ENCODE measurements around the gene OAS1. TPM values are rescaled to one million over a fixed set of nuclear protein-coding genes. Genes with fewer than 3 reads are reported as not detected.

OAS1 gene
- total and polyA plus RNA-seq, 2 of the 8 experiments (the other 6 are each of a cell fraction or from before 2014, with no cell fraction given): 0.23 TPM; not detected in 1

- DNase-seq (ENCODE audit: low read depth in 1 of 2, low spot score in 2 of 2) (peak in 1 of 2 experiments; percentile 54), FAIRE-seq (peak; percentile 58)
- no peaks in the 10 kb centered on the region for H3K79me2 ChIP-seq (ENCODE audit: control insufficient read depth in 1 of 2, insufficient read depth in 2 of 2, low read length in 2 of 2)
- no peak overlapping the region for H3K27ac ChIP-seq (ENCODE audit: low read depth, low read length)
- no peak overlapping the region for H2AFZ ChIP-seq (ENCODE audit: low read length)
- ChIA-PET CTCF (ENCODE audit: partially characterized antibody) (interaction anchor here (0.9 kb wide), 1 partner anchor 45 kb away, joined by 3 read pairs; no protein-coding TSS in a partner anchor), POLR2A (ENCODE audit: partially characterized antibody) (no interaction called here)
- H3K9me3 ChIP-seq (ENCODE audit: insufficient read depth in 2 of 2, low read depth in 1 of 2, low read length in 1 of 2): no peaks in the 10 kb centered on the region
- no peak overlapping the region for H3K4me3 ChIP-seq (ENCODE audit: extremely low read depth in 1 of 4, insufficient read depth in 2 of 4, low read depth in 3 of 4, low read length in 4 of 4)
- H3K4me2 ChIP-seq (ENCODE audit: insufficient read depth in 1 of 2, low read depth in 2 of 2, low read length in 2 of 2): no peak overlapping the region
- no peak overlapping the region for H4K5ac ChIP-seq (ENCODE audit: insufficient read length, low read depth, low read length)
- no peak overlapping the region for H2BK12ac ChIP-seq (ENCODE audit: low read depth, low read length)
- no peak overlapping the region for H4K91ac ChIP-seq (replicated peaks; ENCODE audit: insufficient read length, low read length)
- no peak overlapping the region for H3K56ac ChIP-seq (replicated peaks; ENCODE audit: insufficient read length, low read depth, low read length)
- H2AK5ac ChIP-seq (ENCODE audit: low read depth, low read length): no peak overlapping the region
- no peak overlapping the region for H3K14ac ChIP-seq (ENCODE audit: insufficient read length)
- no peaks in the 10 kb centered on the region for H3K79me1 ChIP-seq (ENCODE audit: low read depth, low read length)
- no peak overlapping the region for H2BK20ac ChIP-seq (ENCODE audit: low read length)
- H2BK15ac ChIP-seq (ENCODE audit: low read length): no peak overlapping the region
- no peak overlapping the region for H2BK5ac ChIP-seq (ENCODE audit: low read depth, low read length)
- WGBS, 2 experiments (ENCODE audit: extremely low coverage in 1 of 2, insufficient coverage in 1 of 2, insufficient read length in 1 of 2, insufficient replicate concordance in 2 of 2, low coverage in 1 of 2, low lambda C conversion rate in 2 of 2, missing lambda C conversion rate in 1 of 2): 76% methylated on average over 5 of the region's 5 CpGs; no CpG with 5 or more reads in 1 of the 2 experiments
- H3K9ac ChIP-seq (replicated peaks in 1 of 4; ENCODE audit: extremely low read depth in 1 of 4, low read depth in 3 of 4, low read length in 3 of 4): no peak overlapping the region
- no peak overlapping the region for H3K4ac ChIP-seq (replicated peaks; ENCODE audit: insufficient read length, low read depth, low read length)
- no peak overlapping the region for H2BK120ac ChIP-seq (replicated peaks; ENCODE audit: low read depth, low read length)
- no peak overlapping the region for H3K18ac ChIP-seq (ENCODE audit: extremely low read depth, low read length)
- no peak overlapping the region for H4K8ac ChIP-seq (ENCODE audit: extremely low read depth, insufficient read depth, low read length)
- no peaks in the 10 kb centered on the region for H3K23me2 ChIP-seq (ENCODE audit: low read depth, low read length)
- H3K23ac ChIP-seq (ENCODE audit: insufficient read length): no peak overlapping the region
- H3K4me1 ChIP-seq (replicated peaks in 1 of 4; ENCODE audit: control insufficient read depth in 3 of 4, insufficient read depth in 4 of 4, low read length in 3 of 4): no peaks in the 10 kb centered on the region
- H3K36me3 ChIP-seq (ENCODE audit: control insufficient read depth in 2 of 4, insufficient read depth in 4 of 4, low read length in 3 of 4): no peaks in the 10 kb centered on the region
- no peaks in the 10 kb centered on the region for H3K27me3 ChIP-seq (replicated peaks in 1 of 4; ENCODE audit: control insufficient read depth in 3 of 4, extremely low read depth in 1 of 4, insufficient read depth in 3 of 4, low read length in 3 of 4)
- H4K20me1 ChIP-seq (replicated peaks in 1 of 2; ENCODE audit: control insufficient read depth in 1 of 2, insufficient read depth in 2 of 2, low read length in 2 of 2): no peaks in the 10 kb centered on the region
- TF ChIP-seq SRF (IDR thresholded peaks at IDR 0.05; ENCODE audit: low read depth, low read length): no peak
- TF ChIP-seq RXRA (IDR thresholded peaks at IDR 0.05; ENCODE audit: insufficient read depth, low read depth, low read length): no peak
- no peak for TF ChIP-seq SUZ12 (IDR thresholded peaks at IDR 0.05; ENCODE audit: low read length)
- TF ChIP-seq CEBPB (IDR thresholded peaks at IDR 0.05; ENCODE audit: low read depth, low read length): no peak
- 0 out of 2 replicates have a peak, but pooled peaks have one; percentile 33 for TF ChIP-seq YY1 (IDR thresholded peaks at IDR 0.05; ENCODE audit: low read depth, low read length)
- TF ChIP-seq CBX8 (IDR thresholded peaks at IDR 0.05; ENCODE audit: borderline replicate concordance, low read depth, low read length): no peak
- no peak for TF ChIP-seq ATF3 (IDR thresholded peaks at IDR 0.05; ENCODE audit: insufficient read depth, low read depth, low read length)
- TF ChIP-seq TBP (IDR thresholded peaks at IDR 0.05; ENCODE audit: low read depth, low read length): no peak
- no peak for TF ChIP-seq SAP30 (IDR thresholded peaks at IDR 0.05; ENCODE audit: insufficient read depth, insufficient replicate concordance, low read length)
- TF ChIP-seq POLR2AphosphoS5 (IDR thresholded peaks at IDR 0.05; ENCODE audit: low read depth, low read length): no peak
- 0 out of 2 replicates have a peak, but pooled peaks have one; percentile 18 for TF ChIP-seq TCF12 (IDR thresholded peaks at IDR 0.05; ENCODE audit: low read depth, low read length)
- TF ChIP-seq GABPA (IDR thresholded peaks at IDR 0.05; ENCODE audit: borderline replicate concordance, insufficient read depth, low read length): no peak
- TF ChIP-seq CTBP2 (IDR thresholded peaks at IDR 0.05; ENCODE audit: borderline replicate concordance, insufficient read depth, insufficient read length, low read length): no peak
Observed at GRCh38 chr12:112868459-112869041, 38.2 kb upstream of the OAS1 start.
